A549 treated with RU486 at 1 μM for 4 hours (cell line): ENCODE measurements around the gene MCM5. TPM values are rescaled to one million over a fixed set of nuclear protein-coding genes. Genes with fewer than 3 reads are reported as not detected.

ENCODE experiments used
- total RNA-seq: library from RNA; stranded (reverse); fragments of 200-300 nt; extraction: Qiagen RNA extraction; gene quantifications from 5 replicates; pipeline ENCODE4 v1.2.3, GENCODE V29; 2022; ENCODE audit warnings: low read depth

MCM5 gene
- total RNA-seq, result 59.4 to 96.9 TPM (median 82.3 TPM) in 5 replicates

DNA sequence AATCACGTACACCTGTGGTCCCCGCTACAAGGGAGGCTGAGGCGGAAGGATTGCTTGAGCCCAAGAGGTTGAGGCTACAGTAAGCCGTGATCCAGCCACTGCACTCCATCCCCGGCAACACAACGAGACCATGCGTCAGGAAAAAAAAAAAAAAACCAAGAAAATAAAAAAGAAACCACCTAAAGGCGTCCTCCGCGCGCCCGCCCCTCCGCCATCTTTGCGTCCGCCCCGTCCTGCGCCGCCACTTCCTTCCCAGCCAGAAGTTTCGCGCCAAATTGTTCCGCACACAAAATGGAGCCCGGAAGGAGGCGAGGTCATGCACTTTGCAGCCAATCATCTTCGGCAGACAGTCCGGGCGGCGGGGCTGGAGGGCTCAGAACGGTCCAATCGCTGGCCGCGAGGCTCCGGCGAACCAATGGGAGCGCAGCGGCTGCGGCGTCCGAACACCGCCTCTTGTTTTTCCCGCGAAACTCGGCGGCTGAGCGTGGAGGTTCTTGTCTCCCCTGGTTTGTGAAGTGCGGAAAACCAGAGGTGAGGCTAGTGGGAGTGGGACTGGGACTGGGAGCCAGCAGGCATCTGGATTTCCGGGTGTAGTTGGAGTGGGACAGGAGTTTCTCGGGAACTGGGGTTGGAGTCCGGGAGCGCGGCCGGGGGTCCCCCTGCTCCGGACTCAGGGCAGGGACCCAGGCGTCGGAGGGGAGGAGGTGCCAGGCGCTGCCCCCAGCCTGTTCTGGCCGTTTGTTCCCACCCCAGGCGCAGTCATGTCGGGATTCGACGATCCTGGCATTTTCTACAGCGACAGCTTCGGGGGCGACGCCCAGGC, at the start of gene MCM5:
Gene MCM5 (plus strand): TSS at position 463 of the 823 bp plus-strand sequence. CDS start 299 bp downstream, at position 762.

GRCh38 chr22:35380537-35381423, 19.2 kb upstream of the MCM5 start, which contains the start of gene HMOX1:
HMOX1 (plus strand) TSS chr22:35381096; CDS start chr22:35381174, 78 bp downstream.

Other genes starting within 250 kb of the MCM5 start
- gene HMGXB4, start 142.6 kb upstream of the MCM5 start, total RNA-seq, result 9.5 to 18.3 TPM (median 11.9 TPM) in 5 replicates
- gene TOM1, start 100.2 kb upstream of the MCM5 start, total RNA-seq, result 13.0 to 15.2 TPM (median 13.2 TPM) in 5 replicates
- gene HMOX1, start 19.0 kb upstream of the MCM5 start, total RNA-seq, result 621 to 911 TPM (median 716 TPM) in 5 replicates
- gene RASD2, start 140.7 kb downstream of the MCM5 start, total RNA-seq, result 0.89 to 1.8 TPM (median 1.1 TPM) in 5 replicates
- gene MB, start 217.2 kb downstream of the MCM5 start, total RNA-seq, result 6.8 to 8.3 TPM (median 7.2 TPM) in 5 replicates
- gene APOL6, start 248.3 kb downstream of the MCM5 start, total RNA-seq, result 1.8 to 3.0 TPM (median 2.2 TPM) in 5 replicates